SK-MEL-5 (cell line): ENCODE results near the gene GPR162. TPM values are rescaled to one million over a fixed set of nuclear protein-coding genes. Genes with fewer than 3 reads are reported as not detected.

Source experiments
- total RNA-seq: library from RNA; depleted of rRNA; stranded (reverse); fragments of >200 nt; shearing (Covaris generic); gene quantifications from 2 replicates; pipeline ENCODE4 v1.2.3, GENCODE V29; 2014; rRNA removed

GPR162 gene
- total RNA-seq, 1 experiment from 2014 or later: 0.08 TPM

Other genes with a start within 250 kb of the GPR162 start
- 154 TPM in 2 replicates for gene CHD4, start 214.4 kb upstream of the GPR162 start, total RNA-seq
- 0.11 TPM in 1 of 2 replicates, not detected in the other for gene LPAR5, start 185.9 kb upstream of the GPR162 start, total RNA-seq
- 0.21 and 0.37 TPM in 2 replicates for gene ACRBP, start 174.4 kb upstream of the GPR162 start, total RNA-seq
- 23.6 and 24.4 TPM in 2 replicates for gene ING4, start 158.7 kb upstream of the GPR162 start, total RNA-seq
- 20.9 and 24.4 TPM in 2 replicates for gene ZNF384, start 132.4 kb upstream of the GPR162 start, total RNA-seq
- not detected in 2 replicates for gene PIANP, start 121.0 kb upstream of the GPR162 start, total RNA-seq
- 122 and 133 TPM in 2 replicates for gene COPS7A, start 97.8 kb upstream of the GPR162 start, total RNA-seq
- gene MLF2, start 68.7 kb upstream of the GPR162 start, total RNA-seq: 134 TPM in 2 replicates
- gene PTMS, start 55.5 kb upstream of the GPR162 start, total RNA-seq: 88.9 and 92.6 TPM in 2 replicates
- gene LAG3, start 49.3 kb upstream of the GPR162 start, total RNA-seq: 0.13 TPM in 1 of 2 replicates, not detected in the other
- gene CD4, start 32.3 kb upstream of the GPR162 start, total RNA-seq: 0.05 TPM in 1 of 2 replicates, not detected in the other
- 10.3 and 10.8 TPM in 2 replicates for gene P3H3, start 6.6 kb downstream of the GPR162 start, total RNA-seq
- gene GNB3, start 19.1 kb downstream of the GPR162 start, total RNA-seq: 0.08 TPM in 1 of 2 replicates, not detected in the other
- gene CDCA3, start 29.5 kb downstream of the GPR162 start, total RNA-seq: 47.1 and 52.3 TPM in 2 replicates
- 87.9 and 92.6 TPM in 2 replicates for gene USP5, start 30.3 kb downstream of the GPR162 start, total RNA-seq
- 1,835 and 2,004 TPM in 2 replicates for gene TPI1, start 45.7 kb downstream of the GPR162 start, total RNA-seq
- 6.4 and 8.3 TPM in 2 replicates for gene SPSB2, start 51.5 kb downstream of the GPR162 start, total RNA-seq
- 10.0 and 10.7 TPM in 2 replicates for gene LRRC23, start 83.0 kb downstream of the GPR162 start, total RNA-seq
- 14.5 and 16.5 TPM in 2 replicates for gene ENO2, start 92.8 kb downstream of the GPR162 start, total RNA-seq
- 3.1 and 5.0 TPM in 2 replicates for gene ATN1, start 106.1 kb downstream of the GPR162 start, total RNA-seq
- gene RNU7-1, start 122.0 kb downstream of the GPR162 start, total RNA-seq: not detected in 2 replicates
- gene C12orf57, start 122.2 kb downstream of the GPR162 start, total RNA-seq: 118 and 135 TPM in 2 replicates
- gene PTPN6, start 129.5 kb downstream of the GPR162 start, total RNA-seq: not detected in 2 replicates
- 410 and 413 TPM in 2 replicates for gene PHB2, start 148.8 kb downstream of the GPR162 start, total RNA-seq
- 62.9 and 70.8 TPM in 2 replicates for gene EMG1, start 149.1 kb downstream of the GPR162 start, total RNA-seq
- 12.9 and 15.6 TPM in 2 replicates for gene LPCAT3, start 196.7 kb downstream of the GPR162 start, total RNA-seq
- gene C1S, start 238.9 kb downstream of the GPR162 start, total RNA-seq: 3.3 and 3.6 TPM in 2 replicates